ENCODE data around the gene KLF4. TPM values are rescaled to one million over a fixed set of nuclear protein-coding genes. Genes with fewer than 3 reads are reported as not detected.
A peak's percentile ranks its signal among the peaks of the same experiment; 100 is the strongest.
"Not testable (repeated sequence)": the region's sequence is repeated elsewhere in the genome, so short reads cannot be mapped to it uniquely, and the experiment has no call there.

Gene KLF4
- total and polyA plus RNA-seq, 2 experiments from 2014 or later, result 35.0 to 66.8 TPM

DNA sequence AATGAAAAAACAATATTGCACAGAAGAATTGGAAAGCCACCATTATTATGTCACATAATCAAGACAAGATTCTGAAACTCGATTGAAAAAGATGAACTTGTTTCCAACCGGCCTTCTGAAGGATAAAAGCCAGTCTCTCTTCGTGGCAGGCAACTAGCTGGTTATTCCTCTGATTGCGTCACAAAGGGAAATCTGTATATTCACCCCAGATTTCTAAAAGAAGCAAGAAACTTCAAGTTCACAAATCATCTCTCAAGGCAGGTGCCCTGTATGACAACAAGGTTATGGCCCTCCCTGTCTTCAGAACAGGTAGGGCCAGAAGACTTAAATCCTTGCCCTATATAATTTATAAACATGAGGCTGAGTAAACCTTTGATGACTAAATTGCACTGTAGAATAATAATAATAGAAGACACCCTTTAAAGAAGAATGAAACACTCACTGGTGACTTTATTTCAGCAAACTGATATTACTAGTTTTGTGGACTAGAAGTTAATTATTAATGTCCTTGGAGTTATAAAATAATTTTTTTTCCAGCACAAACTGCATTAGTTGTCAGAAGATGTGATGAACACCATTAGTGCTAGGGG is 2.9 kb upstream of the KLF4 start:
- Histone ChIP-seq H3K27ac (peak overlapping the region; percentile 65), H3K36me3 (replicated peaks; ENCODE audit: insufficient read depth, low read depth) (no peaks in the 10 kb centered on the region), H3K4me2 (no peak overlapping the region), H3K9me3 (ENCODE audit: low read depth) (no peaks in the 10 kb centered on the region), H4K20me1 (ENCODE audit: insufficient read depth, poor library complexity, severe bottlenecking) (peaks cover 8% of the 10 kb centered on the region), H3K4me3 (no peak overlapping the region), H3K4me1 (ENCODE audit: insufficient read depth) (peaks cover 23% of the 10 kb centered on the region), H3K79me2 (peaks cover 18% of the 10 kb centered on the region), H2AFZ (no peak overlapping the region), H3K27me3 (no peaks in the 10 kb centered on the region), H3K9me2 (replicated peaks; ENCODE audit: insufficient read depth) (no peaks in the 10 kb centered on the region)
- TF ChIP-seq CTCF (IDR thresholded peaks at IDR 0.05; ENCODE audit: poor library complexity) (no peak), EZH2 (IDR thresholded peaks at IDR 0.05; ENCODE audit: borderline replicate concordance) (no peak), EZH2phosphoT487 (IDR thresholded peaks at IDR 0.05; ENCODE audit: low read depth, severe bottlenecking, unreplicated experiment) (no peak)
- DNase-seq (ENCODE audit: low spot score), result no peak
- 57% methylated on average over 4 of the region's 4 CpGs for WGBS (ENCODE audit: low lambda C conversion rate, missing lambda C conversion rate)

GRCh38 chr9:107491081-107492053 is 1.8 kb upstream of the KLF4 start:
- Histone ChIP-seq H3K4me1 (ENCODE audit: insufficient read depth) (peaks cover 23% of the 10 kb centered on the region), H3K36me3 (replicated peaks; ENCODE audit: insufficient read depth, low read depth) (no peaks in the 10 kb centered on the region), H3K4me2 (peak overlapping the region; percentile 96), H3K9me2 (replicated peaks; ENCODE audit: insufficient read depth) (no peaks in the 10 kb centered on the region), H3K4me3 (peak overlapping the region; percentile 26), H3K9me3 (ENCODE audit: low read depth) (no peaks in the 10 kb centered on the region), H3K27ac (peak overlapping the region; percentile 91), H4K20me1 (ENCODE audit: insufficient read depth, poor library complexity, severe bottlenecking) (peaks cover 19% of the 10 kb centered on the region), H3K79me2 (peaks cover 30% of the 10 kb centered on the region), H2AFZ (peak overlapping the region; percentile 69), H3K27me3 (no peaks in the 10 kb centered on the region)
- 11% methylated on average over 43 of the region's 43 CpGs for WGBS (ENCODE audit: low lambda C conversion rate, missing lambda C conversion rate)
- no peak for TF ChIP-seq EZH2 (IDR thresholded peaks at IDR 0.05; ENCODE audit: borderline replicate concordance)
- TF ChIP-seq EZH2phosphoT487 (IDR thresholded peaks at IDR 0.05; ENCODE audit: low read depth, severe bottlenecking, unreplicated experiment), result no peak
- no peak for TF ChIP-seq CTCF (IDR thresholded peaks at IDR 0.05; ENCODE audit: poor library complexity)
- peak; percentile 46 for DNase-seq (ENCODE audit: low spot score)

- H3K4me2 ChIP-seq, result peak overlapping the region; percentile 96
- H3K27ac ChIP-seq, result peak overlapping the region; percentile 91
- H3K79me2 ChIP-seq, result peaks cover 37% of the 10 kb centered on the region
- H3K27me3 ChIP-seq; H3K36me3 ChIP-seq (replicated peaks; ENCODE audit: insufficient read depth, low read depth); H3K9me3 ChIP-seq (ENCODE audit: low read depth); H3K9me2 ChIP-seq (replicated peaks; ENCODE audit: insufficient read depth); DNase-seq (ENCODE audit: low spot score): not testable (repeated sequence)
- H3K4me1 ChIP-seq (ENCODE audit: insufficient read depth), result peaks cover 23% of the 10 kb centered on the region
- peaks cover 25% of the 10 kb centered on the region for H4K20me1 ChIP-seq (ENCODE audit: insufficient read depth, poor library complexity, severe bottlenecking)
- H3K4me3 ChIP-seq, result peak overlapping the region; percentile 26
- peak overlapping the region; percentile 69 for H2AFZ ChIP-seq
- 10% methylated on average over 21 of the region's 23 CpGs for WGBS (ENCODE audit: low lambda C conversion rate, missing lambda C conversion rate)
Observed at GRCh38 chr9:107490606-107490970, 1.0 kb upstream of the KLF4 start.

DNA sequence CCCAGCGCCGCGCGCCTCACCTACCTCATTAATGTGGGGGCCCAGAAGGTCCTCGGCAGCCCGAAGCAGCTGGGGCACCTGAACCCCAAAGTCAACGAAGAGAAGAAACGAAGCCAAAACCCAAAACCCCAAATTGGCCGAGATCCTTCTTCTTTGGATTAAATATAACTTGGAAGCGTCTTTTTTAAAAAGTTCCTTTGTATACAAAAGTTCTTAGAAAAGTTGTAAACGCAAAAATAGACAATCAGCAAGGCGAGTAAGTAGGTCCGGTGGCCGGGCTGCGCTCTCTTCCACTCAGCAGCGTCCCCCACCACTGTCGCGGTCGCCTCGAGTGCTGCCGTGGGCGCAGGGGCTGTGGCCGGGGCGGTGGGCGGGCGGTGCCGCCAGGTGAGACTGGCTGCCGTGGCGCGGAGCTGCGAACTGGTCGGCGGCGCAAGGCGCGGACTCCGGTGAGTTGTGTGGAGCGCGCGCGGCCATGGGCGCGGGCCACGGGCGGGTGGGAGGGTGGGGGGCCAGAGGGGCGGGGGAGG is 360 bp downstream of the KLF4 start:
- under 1% methylated on average over 22 of the region's 46 CpGs for WGBS (ENCODE audit: low lambda C conversion rate, missing lambda C conversion rate)
- H4K20me1 ChIP-seq (ENCODE audit: insufficient read depth, poor library complexity, severe bottlenecking), result peaks cover 25% of the 10 kb centered on the region
- H3K4me2 ChIP-seq, result peak overlapping the region; percentile 78
- H2AFZ ChIP-seq, result no peak overlapping the region
- no peaks in the 10 kb centered on the region for H3K36me3 ChIP-seq (replicated peaks; ENCODE audit: insufficient read depth, low read depth)
- H3K4me1 ChIP-seq (ENCODE audit: insufficient read depth), result peaks cover 27% of the 10 kb centered on the region
- H3K4me3 ChIP-seq, result peak overlapping the region; percentile 91
- H3K27me3 ChIP-seq, result no peaks in the 10 kb centered on the region
- peaks cover 46% of the 10 kb centered on the region for H3K79me2 ChIP-seq
- no peak for DNase-seq (ENCODE audit: low spot score)
- H3K9me3 ChIP-seq (ENCODE audit: low read depth), result no peaks in the 10 kb centered on the region
- H3K27ac ChIP-seq, result peak overlapping the region; percentile 83
- no peaks in the 10 kb centered on the region for H3K9me2 ChIP-seq (replicated peaks; ENCODE audit: insufficient read depth)
- TF ChIP-seq EZH2phosphoT487 (IDR thresholded peaks at IDR 0.05; ENCODE audit: low read depth, severe bottlenecking, unreplicated experiment), result no peak
- no peak for TF ChIP-seq CTCF (IDR thresholded peaks at IDR 0.05; ENCODE audit: poor library complexity)
- no peak for TF ChIP-seq EZH2 (IDR thresholded peaks at IDR 0.05; ENCODE audit: borderline replicate concordance)

All from hepatocyte (in vitro differentiated cells).